DOHH2 (cell line): ENCODE results near the gene ROCK2.

Experiments used
- H3F3A ChIP-seq: fragments of 200-600 bp; sonication (generic), shearing (Covaris generic); 2 replicates; pipeline ENCODE4 v1.6.0; 2016; ENCODE audit warnings: antibody characterized with exemption, mild to moderate bottlenecking; ENCODE audit not compliant: control insufficient read depth, insufficient read depth
- H3K27ac ChIP-seq: fragments of 200-600 bp; sonication (generic); 2 replicates; pipeline ENCODE4 v1.5.1; 2014; ENCODE audit warnings: low read depth, mild to moderate bottlenecking, low read length, moderate library complexity
- H3K27me3 ChIP-seq: fragments of 200-600 bp; sonication (generic); 2 replicates; pipeline ENCODE4 v1.6.1; 2014; ENCODE audit warnings: mild to moderate bottlenecking, low read length, mixed read lengths; ENCODE audit not compliant: control insufficient read depth
- H3K36me3 ChIP-seq: fragments of 200-600 bp; sonication (generic); 2 replicates; pipeline ENCODE4 v1.6.1; 2014; ENCODE audit warnings: mild to moderate bottlenecking, low read length, moderate library complexity, mixed read lengths; ENCODE audit not compliant: control insufficient read depth
- H3K4me1 ChIP-seq: fragments of 200-600 bp; sonication (generic); 2 replicates; pipeline ENCODE4 v1.6.1; 2014; ENCODE audit warnings: mild to moderate bottlenecking, low read length, mixed read lengths; ENCODE audit not compliant: control insufficient read depth
- H3K4me2 ChIP-seq: fragments of 200-600 bp; sonication (generic); 2 replicates; pipeline ENCODE4 v1.6.0; 2014; ENCODE audit warnings: mild to moderate bottlenecking, low read length, moderate library complexity
- H3K4me3 ChIP-seq: fragments of 200-600 bp; sonication (generic); 2 replicates; pipeline ENCODE4 v1.5.1; 2014; ENCODE audit warnings: mild to moderate bottlenecking, low read length, mixed read lengths
- H3K79me2 ChIP-seq: fragments of 200-600 bp; sonication (generic); 2 replicates; pipeline ENCODE4 v1.6.1; 2014; ENCODE audit warnings: mild to moderate bottlenecking, low read length, mixed read lengths; ENCODE audit not compliant: control insufficient read depth
- H3K9me2 ChIP-seq: fragments of 200-600 bp; sonication (generic); replicated peaks from 2 replicates; pipeline ENCODE4 v1.6.1; 2014; ENCODE audit warnings: mild to moderate bottlenecking, low read length, mixed read lengths; ENCODE audit not compliant: control insufficient read depth
- H3K9me3 ChIP-seq: fragments of 200-600 bp; sonication (generic); 2 replicates; pipeline ENCODE4 v1.6.1; 2014; ENCODE audit warnings: antibody characterized with exemption, low read length, mixed read lengths; ENCODE audit not compliant: control insufficient read depth, insufficient read depth
- H4K20me1 ChIP-seq: fragments of 200-600 bp; sonication (generic); 2 replicates; pipeline ENCODE4 v1.6.0; 2014; ENCODE audit warnings: low read depth, mild to moderate bottlenecking, antibody characterized with exemption, low read length, moderate library complexity; ENCODE audit not compliant: control insufficient read depth, insufficient read depth
- EZH2phosphoT487 ChIP-seq: fragments of 200-600 bp; sonication (generic); IDR thresholded peaks from 2 replicates; pipeline ENCODE4 v1.6.1; 2017; ENCODE audit warnings: borderline replicate concordance, mild to moderate bottlenecking, antibody characterized with exemption, low read length, moderate library complexity, mixed read lengths
- TF ChIP-seq, protein P1 (sequence below): fragments of 200-600 bp; sonication (generic); IDR thresholded peaks from one replicate; pipeline ENCODE4 v1.5.1; 2014; ENCODE audit warnings: antibody characterized with exemption, mild to moderate bottlenecking, low read depth, low read length; ENCODE audit not compliant: poor library complexity, severe bottlenecking

The ROCK2 gene

DNA sequence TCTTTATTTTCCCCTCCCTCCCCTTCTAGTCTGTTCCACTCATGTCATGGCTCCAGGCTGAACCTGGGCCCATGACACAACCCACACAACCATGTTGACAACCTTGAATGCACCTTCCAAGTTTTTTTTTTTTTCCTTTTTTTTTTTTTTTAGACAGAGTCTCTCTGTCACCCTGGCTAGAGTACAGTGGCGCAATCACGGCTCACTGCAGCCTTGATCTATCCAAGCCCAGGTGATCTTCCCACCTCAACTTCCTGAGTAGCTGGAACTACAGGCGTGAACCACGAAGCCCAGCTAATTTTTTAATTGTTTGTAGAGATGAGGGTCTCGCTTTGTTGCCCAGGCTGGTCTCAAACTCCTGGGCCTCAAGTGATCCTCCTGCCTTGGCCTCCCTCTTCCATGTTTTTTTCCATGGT is 21.9 kb upstream of the ROCK2 start:
- H4K20me1 ChIP-seq = no peaks in the 10 kb centered on the region
- no peaks in the 10 kb centered on the region for H3K9me2 ChIP-seq
- peaks cover 13% of the 10 kb centered on the region for H3K4me1 ChIP-seq
- no peaks in the 10 kb centered on the region for H3K36me3 ChIP-seq
- no peak overlapping the region for H3K4me3 ChIP-seq
- no peak overlapping the region for H3K27ac ChIP-seq
- H3K27me3 ChIP-seq = peaks cover 4% of the 10 kb centered on the region; the same call in 1 of the 2 replicates
- H3F3A ChIP-seq = no peaks in the 10 kb centered on the region
- no peaks in the 10 kb centered on the region for H3K9me3 ChIP-seq
- H3K4me2 ChIP-seq = no peak overlapping the region
- TF ChIP-seq, protein P1, sequence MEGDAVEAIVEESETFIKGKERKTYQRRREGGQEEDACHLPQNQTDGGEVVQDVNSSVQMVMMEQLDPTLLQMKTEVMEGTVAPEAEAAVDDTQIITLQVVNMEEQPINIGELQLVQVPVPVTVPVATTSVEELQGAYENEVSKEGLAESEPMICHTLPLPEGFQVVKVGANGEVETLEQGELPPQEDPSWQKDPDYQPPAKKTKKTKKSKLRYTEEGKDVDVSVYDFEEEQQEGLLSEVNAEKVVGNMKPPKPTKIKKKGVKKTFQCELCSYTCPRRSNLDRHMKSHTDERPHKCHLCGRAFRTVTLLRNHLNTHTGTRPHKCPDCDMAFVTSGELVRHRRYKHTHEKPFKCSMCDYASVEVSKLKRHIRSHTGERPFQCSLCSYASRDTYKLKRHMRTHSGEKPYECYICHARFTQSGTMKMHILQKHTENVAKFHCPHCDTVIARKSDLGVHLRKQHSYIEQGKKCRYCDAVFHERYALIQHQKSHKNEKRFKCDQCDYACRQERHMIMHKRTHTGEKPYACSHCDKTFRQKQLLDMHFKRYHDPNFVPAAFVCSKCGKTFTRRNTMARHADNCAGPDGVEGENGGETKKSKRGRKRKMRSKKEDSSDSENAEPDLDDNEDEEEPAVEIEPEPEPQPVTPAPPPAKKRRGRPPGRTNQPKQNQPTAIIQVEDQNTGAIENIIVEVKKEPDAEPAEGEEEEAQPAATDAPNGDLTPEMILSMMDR = no peak
- TF ChIP-seq EZH2phosphoT487 = no peak
- H3K79me2 ChIP-seq = no peaks in the 10 kb centered on the region

DNA sequence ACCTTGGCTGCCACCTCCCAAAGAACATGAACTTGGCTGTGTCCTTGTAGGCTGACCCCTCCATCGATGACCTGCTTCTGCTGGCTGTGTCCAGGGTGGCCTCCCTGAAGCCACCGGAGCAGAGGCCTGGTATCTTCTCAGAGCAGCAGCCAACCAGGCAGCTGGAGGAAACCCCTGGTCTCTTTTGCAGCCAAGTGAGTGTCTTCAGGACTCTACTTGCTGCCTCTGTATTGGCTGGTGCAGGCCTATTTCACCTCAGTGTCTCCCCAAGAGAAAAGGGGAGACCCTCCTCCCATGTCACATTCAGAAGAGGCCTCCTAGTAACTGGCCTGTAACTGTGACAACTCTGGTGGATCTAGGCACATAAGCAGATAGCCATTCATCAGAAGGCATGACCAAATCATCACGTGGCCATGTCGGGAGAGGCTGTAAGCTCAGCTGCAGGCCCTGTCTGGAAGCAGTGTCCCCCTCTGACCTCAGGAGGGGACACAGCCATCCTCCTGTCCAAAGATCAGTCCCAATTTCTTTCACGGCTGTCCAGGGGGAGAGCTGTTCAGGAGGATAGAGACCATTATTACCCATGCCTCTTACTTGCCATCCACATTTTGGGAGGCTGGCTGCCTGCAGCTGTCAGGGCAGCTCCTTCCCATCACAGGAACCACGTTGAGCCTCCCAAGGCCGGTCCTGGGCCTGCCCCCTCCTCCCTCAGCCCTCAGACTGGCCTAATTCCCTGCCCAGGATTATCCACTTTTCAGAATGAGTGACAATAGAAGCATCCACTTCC is 20.9 kb upstream of the ROCK2 start:
- Histone ChIP-seq H3K4me2 (no peak overlapping the region), H3K27ac (no peak overlapping the region), H3K4me1 (peaks cover 13% of the 10 kb centered on the region), H3K79me2 (no peaks in the 10 kb centered on the region), H3K9me3 (no peaks in the 10 kb centered on the region), H3K27me3 (peaks cover 4% of the 10 kb centered on the region; the same call in 1 of the 2 replicates), H3K4me3 (no peak overlapping the region), H3F3A (no peaks in the 10 kb centered on the region), H3K9me2 (no peaks in the 10 kb centered on the region), H3K36me3 (no peaks in the 10 kb centered on the region), H4K20me1 (no peaks in the 10 kb centered on the region)
- TF ChIP-seq EZH2phosphoT487 = no peak

DNA sequence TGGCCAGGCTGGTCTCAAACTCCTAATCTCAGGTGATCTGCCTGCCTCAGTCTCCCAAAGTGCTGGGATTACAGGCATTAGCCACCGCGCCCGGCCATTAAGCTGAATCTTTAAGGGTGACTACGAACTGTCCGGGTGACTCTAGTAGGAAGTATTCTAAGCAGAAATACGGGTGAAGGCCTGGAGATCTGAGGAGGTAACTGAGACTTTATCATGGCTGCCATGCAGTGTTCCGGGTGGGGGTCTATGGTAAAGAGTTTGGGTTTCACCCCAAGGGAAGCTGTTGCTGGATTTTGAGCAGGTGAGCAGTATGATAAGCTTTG is 20.1 kb upstream of the ROCK2 start:
- TF ChIP-seq, protein P1 = no peak
- TF ChIP-seq EZH2phosphoT487 = no peak
- Histone ChIP-seq H3K9me2 (no peaks in the 10 kb centered on the region), H3K79me2 (no peaks in the 10 kb centered on the region), H3F3A (no peaks in the 10 kb centered on the region), H3K27ac (no peak overlapping the region), H3K4me1 (peaks cover 13% of the 10 kb centered on the region), H3K27me3 (peaks cover 4% of the 10 kb centered on the region; the same call in 1 of the 2 replicates), H3K4me3 (no peak overlapping the region), H3K9me3 (no peaks in the 10 kb centered on the region), H3K4me2 (no peak overlapping the region), H3K36me3 (no peaks in the 10 kb centered on the region), H4K20me1 (no peaks in the 10 kb centered on the region)

DNA sequence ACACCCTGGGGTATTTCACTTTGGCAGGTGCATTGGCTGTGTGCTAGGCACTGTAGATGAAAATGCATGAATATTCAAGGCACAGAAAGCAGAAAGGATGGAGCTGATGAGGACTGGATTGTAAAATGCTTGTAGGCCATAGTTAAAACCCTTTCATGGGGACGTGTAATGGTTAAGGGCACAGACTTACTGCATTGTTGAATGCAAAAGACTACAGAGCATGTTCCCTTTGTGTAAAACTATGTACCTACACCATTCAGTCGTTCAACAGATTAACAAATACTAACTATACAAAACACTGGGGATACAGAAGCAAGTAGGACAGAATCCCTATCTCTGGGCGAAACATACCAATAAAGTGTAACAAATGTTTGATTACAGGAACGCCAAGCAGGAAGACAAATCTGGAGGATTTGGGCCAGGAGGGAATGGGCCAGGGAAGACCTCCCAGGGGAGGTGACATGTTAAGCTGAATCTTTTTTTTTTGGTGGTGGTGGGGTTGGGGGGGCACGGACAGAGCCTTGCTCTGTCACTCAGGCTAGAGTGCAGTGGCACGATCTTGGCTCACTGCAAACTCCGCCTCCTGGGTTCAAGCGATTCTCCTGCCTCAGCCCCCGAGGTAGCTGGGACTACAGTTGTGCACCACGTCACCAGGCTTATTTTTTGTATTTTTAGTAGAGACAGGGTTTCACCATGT is 19.6 kb upstream of the ROCK2 start:
- TF ChIP-seq, protein P1 = no peak
- TF ChIP-seq EZH2phosphoT487 = no peak
- no peak overlapping the region for H3K4me2 ChIP-seq
- no peaks in the 10 kb centered on the region for H3K36me3 ChIP-seq
- H3K27ac ChIP-seq = no peak overlapping the region
- H3K27me3 ChIP-seq = peaks cover 4% of the 10 kb centered on the region; the same call in 1 of the 2 replicates
- no peaks in the 10 kb centered on the region for H3F3A ChIP-seq
- no peaks in the 10 kb centered on the region for H3K9me3 ChIP-seq
- peaks cover 13% of the 10 kb centered on the region for H3K4me1 ChIP-seq
- H3K79me2 ChIP-seq = no peaks in the 10 kb centered on the region
- H3K9me2 ChIP-seq = no peaks in the 10 kb centered on the region
- no peak overlapping the region for H3K4me3 ChIP-seq
- no peaks in the 10 kb centered on the region for H4K20me1 ChIP-seq
